ENCODE results near the gene ATXN7. TPM values are rescaled to one million over a fixed set of nuclear protein-coding genes. Genes with fewer than 3 reads are reported as not detected.

Gene ATXN7
- total and polyA plus RNA-seq, 2 of the 4 experiments (the other 2 are of a cell fraction), result 8.6 to 13.6 TPM

- no peak overlapping the region for H3K23ac ChIP-seq (ENCODE audit: low read depth, low read length)
- peak overlapping the region; percentile 49; the same call in 1 of the 2 replicates for H2BK120ac ChIP-seq (ENCODE audit: low read depth, low read length)
- no peak overlapping the region for H3K14ac ChIP-seq (replicated peaks; ENCODE audit: low read depth, low read length)
- dilution Hi-C loops (cut with HindIII; ENCODE audit: low sequenced_read_pairs, unreplicated experiment) (no loop called here), in situ Hi-C loops (cut with MboI; ENCODE audit: low sequenced_read_pairs) (no loop called here), intact Hi-C loops (cut with micrococcal nuclease) (no loop called here)
- H2AFZ ChIP-seq (replicated peaks; ENCODE audit: low read length, poor library complexity), result no peak overlapping the region
- H4K20me1 ChIP-seq (ENCODE audit: insufficient read depth, low read length), result peaks cover 33% of the 10 kb centered on the region
- H3K27ac ChIP-seq (ENCODE audit: insufficient read depth, low read length), result 0 out of 2 replicates have a peak overlapping the region, but pooled peaks have one; percentile 20
- H3K9me1 ChIP-seq (ENCODE audit: insufficient read depth, low read length), result peaks cover 33% of the 10 kb centered on the region
- H4K91ac ChIP-seq (ENCODE audit: insufficient read depth, low read depth, low read length), result peak overlapping the region; percentile 34; the same call in 1 of the 2 replicates
- H3K79me1 ChIP-seq (ENCODE audit: low read depth in 1 of 2, low read length in 2 of 2), result peaks cover 49 to 72% of the 10 kb centered on the region in 2 experiments
- no peak overlapping the region for H2AK5ac ChIP-seq (ENCODE audit: low read depth, low read length)
- ATAC-seq (ENCODE audit: low read depth), result peak; percentile 55
- H2BK20ac ChIP-seq (ENCODE audit: low read depth, low read length), result 0 out of 2 replicates have a peak overlapping the region, but pooled peaks have one; percentile 55
- H3K56ac ChIP-seq (ENCODE audit: extremely low read depth, insufficient read depth, low read length), result no peak overlapping the region
- H3K36me3 ChIP-seq (ENCODE audit: control insufficient read depth, insufficient read depth, low read length), result peaks cover 2% of the 10 kb centered on the region; the same call in 1 of the 2 replicates
- ChIA-PET POLR2A (ENCODE audit: unreplicated experiment) (no interaction called here), CTCF (no interaction called here)
- H3K9me3 ChIP-seq (ENCODE audit: control insufficient read depth, insufficient read depth, low read length), result no peaks in the 10 kb centered on the region
- TF ChIP-seq MAZ (IDR thresholded peaks at IDR 0.05; ENCODE audit: borderline replicate concordance, low read depth, low read length) (no peak), SMC3 (IDR thresholded peaks at IDR 0.05; ENCODE audit: low read depth, low read length) (no peak), FOS (IDR thresholded peaks at IDR 0.05; ENCODE audit: low read depth, low read length) (no peak), CEBPB (IDR thresholded peaks at IDR 0.05; ENCODE audit: low read depth, low read length) (no peak), POLR2A (IDR thresholded peaks at IDR 0.05; ENCODE audit: low read depth, low read length) (no peak), RFX5 (IDR thresholded peaks at IDR 0.05; ENCODE audit: low read depth, low read length) (no peak), CTCF (conservative IDR thresholded peaks at IDR 0.05; ENCODE audit: low read depth, low read length) (no peak), BHLHE40 (IDR thresholded peaks at IDR 0.05; ENCODE audit: low read depth, low read length) (no peak), CHD1 (IDR thresholded peaks at IDR 0.05; ENCODE audit: low read depth, low read length) (no peak), ELK1 (IDR thresholded peaks at IDR 0.05; ENCODE audit: borderline replicate concordance, low read depth, low read length) (no peak), MAFK (IDR thresholded peaks at IDR 0.05; ENCODE audit: low read depth, low read length) (no peak), USF2 (IDR thresholded peaks at IDR 0.05; ENCODE audit: low read depth, low read length) (no peak), RCOR1 (IDR thresholded peaks at IDR 0.05; ENCODE audit: insufficient replicate concordance, low read length) (no peak), NFE2L2 (IDR thresholded peaks at IDR 0.05; ENCODE audit: low read depth, low read length) (no peak), MXI1 (IDR thresholded peaks at IDR 0.05; ENCODE audit: borderline replicate concordance, low read depth, low read length) (no peak), RAD21 (IDR thresholded peaks at IDR 0.05; ENCODE audit: low read length) (no peak)
- H2AK9ac ChIP-seq (replicated peaks; ENCODE audit: low read depth, low read length, poor library complexity), result no peak overlapping the region
- no CpG with 5 or more reads among the region's 2 CpGs for WGBS, 2 experiments (ENCODE audit: extremely low coverage in 2 of 2, insufficient read length in 1 of 2)
- H3K4me1 ChIP-seq (ENCODE audit: control insufficient read depth, insufficient read depth, low read length), result peaks cover 6% of the 10 kb centered on the region
- no peak overlapping the region for H3K4me2 ChIP-seq (ENCODE audit: low read depth, low read length)
- peak overlapping the region in 1 of 2 experiments; percentile 24; a peak in 1 of 4 replicates for H4K8ac ChIP-seq (ENCODE audit: low read depth in 2 of 2, low read length in 2 of 2)
- no peak overlapping the region for H3K4me3 ChIP-seq (ENCODE audit: insufficient read depth, low read depth, low read length)
- no peaks in the 10 kb centered on the region for H3K27me3 ChIP-seq (ENCODE audit: control insufficient read depth, insufficient read depth, low read length)
- no peak overlapping the region for H3K18ac ChIP-seq (ENCODE audit: low read depth, low read length)
- H2BK5ac ChIP-seq (ENCODE audit: low read depth, low read length, poor library complexity, severe bottlenecking), result peak overlapping the region; percentile 21
- H3K4ac ChIP-seq (ENCODE audit: low read depth, low read length), result peak overlapping the region; percentile 64
- no peak overlapping the region; the same call in 2 of the 3 replicates for H2BK15ac ChIP-seq (ENCODE audit: low read depth, low read length)
- H4K5ac ChIP-seq (ENCODE audit: low read depth, low read length), result no peak overlapping the region
- H3K9ac ChIP-seq (ENCODE audit: low read depth, low read length), result no peak overlapping the region
- peak; percentile 74 for DNase-seq
- BruUV-seq (replicated peaks), result no TSS peak
These were observed 85.3 kb downstream of the ATXN7 start for GRCh38 chr3:63949005-63949404.
